Fibroblast of the aortic adventitia (primary cell): ENCODE measurements around the gene EDRF1. TPM values are rescaled to one million over a fixed set of nuclear protein-coding genes. Genes with fewer than 3 reads are reported as not detected.

ENCODE experiments used
- DNase-seq: peaks from one replicate; pipeline ENCODE4 v3.0.0-alpha.2; 2010; ENCODE audit warnings: low read depth
- H3K4me3 ChIP-seq: 2 replicates; pipeline ENCODE4 v1.5.1; 2011; ENCODE audit warnings: low read depth, mild to moderate bottlenecking, control low read depth, low read length, moderate library complexity
- CTCF ChIP-seq: IDR thresholded peaks from 2 replicates; pipeline ENCODE4 v1.5.1; 2011; ENCODE audit warnings: mild to moderate bottlenecking, low read length, control low read depth, inconsistent platforms; ENCODE audit not compliant: insufficient read depth
- total RNA-seq: library from RNA; depleted of rRNA; stranded (reverse); fragments of >200 nt; gene quantifications from 2 replicates; pipeline ENCODE4 v1.2.3, GENCODE V29; 2012; ENCODE audit warnings: low replicate concordance

Gene EDRF1
- total RNA-seq, 1 donor, result 27.2 TPM

GRCh38 chr10:125772864-125773180 lies 53.3 kb downstream of the EDRF1 start:
- TF ChIP-seq CTCF, result no peak
- no peak overlapping the region for H3K4me3 ChIP-seq
- no peak for DNase-seq

DNA sequence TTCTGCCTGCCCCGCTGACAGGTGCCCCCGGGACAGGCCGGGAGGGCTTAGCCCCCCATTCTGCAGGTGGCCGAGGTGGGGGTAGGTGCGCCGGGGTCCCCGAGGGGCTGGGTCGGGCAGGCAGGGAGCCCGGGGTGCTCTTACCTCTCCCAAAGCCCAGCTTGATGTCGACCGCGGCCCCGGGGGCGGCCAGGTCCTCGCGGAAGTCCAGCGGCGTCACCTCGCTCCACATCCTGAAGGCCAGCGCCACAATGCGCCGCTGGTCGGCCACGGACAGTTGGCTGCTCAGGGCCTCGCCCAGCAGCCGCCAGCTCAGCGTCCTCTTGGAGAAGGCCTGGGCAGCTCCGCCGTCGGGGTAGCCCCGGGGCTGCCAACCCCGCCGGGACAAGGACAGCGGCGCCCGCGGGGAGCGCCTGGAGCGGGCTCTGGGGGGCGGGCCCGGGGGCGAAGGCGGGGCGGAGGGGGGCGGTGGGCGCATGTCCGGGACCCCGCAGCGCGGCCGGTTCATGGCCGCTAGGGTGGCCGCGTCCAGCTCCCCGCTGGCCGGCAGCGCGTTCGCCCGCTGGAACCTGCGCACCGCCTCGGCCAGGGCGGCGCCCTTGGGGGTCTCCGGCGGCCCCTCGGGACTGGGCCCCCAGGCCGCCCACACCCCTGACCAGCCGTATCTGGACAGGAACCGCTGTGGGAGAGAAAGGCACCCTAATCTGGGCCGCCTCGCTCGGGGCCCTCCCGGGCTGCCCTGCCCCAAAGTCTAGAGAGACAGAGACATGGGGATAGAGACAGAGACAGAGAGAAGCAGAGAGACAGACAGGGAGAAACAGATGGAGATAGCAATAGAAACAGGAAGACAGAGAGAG lies 54.4 kb downstream of the EDRF1 start:
- TF ChIP-seq CTCF, result no peak
- DNase-seq, result no peak
- H3K4me3 ChIP-seq, result no peak overlapping the region

DNA sequence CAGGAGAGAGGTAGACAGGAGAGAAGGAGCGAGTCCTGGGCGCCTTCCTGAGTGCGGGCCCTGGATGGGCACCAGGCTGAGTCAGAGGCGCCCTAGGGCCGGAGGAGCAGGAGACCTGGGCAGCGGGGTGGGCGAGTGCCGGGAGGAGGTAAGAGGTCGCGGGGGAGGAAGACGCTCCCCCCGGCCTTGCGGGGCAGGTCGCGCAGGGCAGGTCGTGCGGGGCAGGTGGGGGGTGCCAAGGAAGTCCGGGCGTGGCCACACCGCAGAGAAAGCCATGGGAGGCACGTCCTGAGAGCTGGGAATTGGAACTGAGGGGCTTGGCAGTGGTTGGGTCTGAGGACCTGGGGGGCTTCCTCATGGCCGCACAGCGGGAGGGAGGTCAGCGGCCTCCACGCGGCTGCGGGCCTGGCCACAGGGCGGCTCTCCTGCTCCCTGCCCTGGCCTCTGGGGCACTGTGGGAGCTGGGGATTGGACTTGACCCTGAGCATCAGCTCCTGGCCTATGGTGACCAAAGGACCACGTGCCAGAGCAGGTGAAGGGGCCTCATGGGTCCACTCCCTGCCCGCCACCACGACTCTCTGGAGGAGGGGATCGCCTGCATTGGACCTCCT lies 55.2 kb downstream of the EDRF1 start:
- no peak for DNase-seq
- H3K4me3 ChIP-seq, result no peak overlapping the region
- TF ChIP-seq CTCF, result no peak

GRCh38 chr10:125775491-125776106 lies 56.1 kb downstream of the EDRF1 start, which contains the start of gene MMP21:
Gene MMP21, minus strand, starts transcription at chr10:125775821. Its CDS starts 0 bp downstream, at chr10:125775821.
- TF ChIP-seq CTCF, result no peak
- no peak for DNase-seq
- H3K4me3 ChIP-seq, result no peak within 1 kb of the TSS

GRCh38 chr10:125777806-125778205 lies 58.3 kb downstream of the EDRF1 start:
- DNase-seq, result no peak
- no peak overlapping the region for H3K4me3 ChIP-seq
- TF ChIP-seq CTCF, result no peak

DNA sequence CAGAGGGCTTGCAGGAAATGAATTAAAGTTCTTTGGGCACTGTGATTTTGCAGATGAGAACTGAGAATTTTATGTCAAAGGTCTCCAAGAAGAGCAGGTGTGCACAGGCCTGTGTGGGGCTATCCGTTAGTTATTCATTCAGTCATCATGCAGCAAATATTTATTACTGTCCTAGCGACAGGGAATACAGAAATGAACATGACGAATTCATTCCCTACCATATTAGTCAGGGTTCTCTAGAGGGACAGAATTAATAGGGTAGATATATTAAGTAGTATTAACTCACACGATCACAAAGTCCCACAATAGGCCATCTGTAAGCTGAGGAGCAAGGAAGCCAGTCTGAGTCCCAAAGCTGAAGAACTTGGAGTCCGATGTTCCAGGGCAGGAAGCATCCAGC lies 59.0 kb downstream of the EDRF1 start:
- TF ChIP-seq CTCF, result no peak
- DNase-seq, result no peak
- no peak overlapping the region for H3K4me3 ChIP-seq
